ENCODE measurements around the gene GRIP2.

The GRIP2 gene

DNA sequence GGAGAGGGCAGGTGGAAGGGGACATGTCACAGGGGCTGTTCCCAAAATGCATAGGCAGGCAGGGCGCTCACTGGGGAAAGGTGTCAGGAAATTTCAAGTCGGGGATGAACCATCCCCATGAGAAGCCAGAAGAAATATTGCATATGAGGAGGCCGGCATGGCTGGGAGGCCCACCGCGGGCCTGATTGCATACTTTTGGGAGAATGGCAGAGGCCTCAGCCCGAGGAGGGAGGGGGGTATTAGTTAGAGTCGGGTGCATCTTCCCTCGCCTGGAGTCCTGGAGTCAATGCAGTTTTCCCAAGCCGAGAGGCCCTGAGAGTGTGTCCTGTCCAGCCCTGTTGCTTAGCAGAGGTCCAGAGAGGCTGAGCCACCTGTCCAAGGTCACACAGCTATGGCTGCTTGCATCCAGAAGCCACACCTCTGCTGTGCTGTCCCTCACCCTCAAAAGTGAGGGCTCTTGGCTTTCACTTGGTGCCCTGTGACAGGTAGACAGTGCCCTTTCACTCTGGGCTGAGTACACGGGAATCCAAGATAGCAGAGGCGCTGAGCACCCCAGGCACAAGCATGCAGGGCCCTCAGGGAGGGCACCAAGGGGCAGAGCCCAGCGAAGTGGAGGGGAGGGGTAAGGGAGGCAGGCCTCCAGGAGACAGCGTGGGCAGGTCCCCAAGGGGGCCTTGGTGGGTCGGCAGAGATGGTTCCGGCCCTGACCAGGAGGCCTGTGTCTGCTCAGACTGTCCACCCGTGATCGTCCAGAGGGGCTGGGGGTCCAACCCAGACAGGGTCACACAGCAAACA, 48.5 kb downstream of the GRIP2 start:
- H3K4me3 ChIP-seq (ENCODE audit: low read depth, low read length) = no peak overlapping the region
- DNase-seq (ENCODE audit: low read depth) = no peak
- TF ChIP-seq, protein P1, sequence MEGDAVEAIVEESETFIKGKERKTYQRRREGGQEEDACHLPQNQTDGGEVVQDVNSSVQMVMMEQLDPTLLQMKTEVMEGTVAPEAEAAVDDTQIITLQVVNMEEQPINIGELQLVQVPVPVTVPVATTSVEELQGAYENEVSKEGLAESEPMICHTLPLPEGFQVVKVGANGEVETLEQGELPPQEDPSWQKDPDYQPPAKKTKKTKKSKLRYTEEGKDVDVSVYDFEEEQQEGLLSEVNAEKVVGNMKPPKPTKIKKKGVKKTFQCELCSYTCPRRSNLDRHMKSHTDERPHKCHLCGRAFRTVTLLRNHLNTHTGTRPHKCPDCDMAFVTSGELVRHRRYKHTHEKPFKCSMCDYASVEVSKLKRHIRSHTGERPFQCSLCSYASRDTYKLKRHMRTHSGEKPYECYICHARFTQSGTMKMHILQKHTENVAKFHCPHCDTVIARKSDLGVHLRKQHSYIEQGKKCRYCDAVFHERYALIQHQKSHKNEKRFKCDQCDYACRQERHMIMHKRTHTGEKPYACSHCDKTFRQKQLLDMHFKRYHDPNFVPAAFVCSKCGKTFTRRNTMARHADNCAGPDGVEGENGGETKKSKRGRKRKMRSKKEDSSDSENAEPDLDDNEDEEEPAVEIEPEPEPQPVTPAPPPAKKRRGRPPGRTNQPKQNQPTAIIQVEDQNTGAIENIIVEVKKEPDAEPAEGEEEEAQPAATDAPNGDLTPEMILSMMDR (conservative IDR thresholded peaks at IDR 0.05; ENCODE audit: low read depth, low read length) = no peak

DNA sequence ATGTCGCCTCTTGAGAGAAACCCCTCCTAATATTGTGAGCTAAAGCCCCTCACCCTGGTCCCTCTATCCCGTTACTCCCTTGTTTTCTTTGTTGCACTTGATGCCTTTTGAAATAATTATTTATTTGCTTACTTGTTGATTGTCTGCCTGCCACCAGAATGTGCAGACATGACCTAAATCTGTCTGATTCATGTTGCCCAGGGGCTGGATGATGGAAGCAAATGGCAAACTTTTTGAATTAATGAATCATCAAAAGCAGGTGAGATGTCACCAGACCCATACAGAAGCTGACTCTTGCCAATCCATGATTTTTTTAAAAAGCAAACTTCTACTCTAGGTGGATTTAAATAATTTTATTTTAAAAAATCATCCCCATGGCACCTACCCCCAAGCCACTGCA, 49.3 kb downstream of the GRIP2 start:
- no peak for DNase-seq (ENCODE audit: low read depth)

DNA sequence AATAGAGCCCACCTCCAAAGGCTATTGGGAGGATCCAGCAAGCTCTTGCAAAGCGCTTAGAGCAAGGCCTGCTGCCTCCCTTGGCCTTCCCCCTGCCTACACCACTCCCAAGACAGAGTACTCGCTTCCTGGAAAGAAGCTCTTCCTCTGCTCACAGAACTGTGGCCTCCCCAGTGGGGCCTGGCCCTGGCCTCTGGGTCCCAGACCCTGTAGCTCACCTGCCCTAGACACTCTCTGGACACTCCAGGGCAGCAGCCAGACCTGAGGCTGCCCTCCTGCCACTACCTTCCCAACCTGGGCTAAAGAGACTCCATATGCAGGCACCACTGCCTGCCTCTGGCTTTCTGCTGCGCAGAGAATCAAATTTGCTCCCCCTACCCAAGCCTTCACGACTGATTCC, 49.9 kb downstream of the GRIP2 start:
- DNase-seq (ENCODE audit: low read depth) = no peak
- H3K4me3 ChIP-seq (ENCODE audit: low read depth, low read length) = no peak overlapping the region
- TF ChIP-seq, protein P1 (conservative IDR thresholded peaks at IDR 0.05; ENCODE audit: low read depth, low read length) = no peak

More for the DNA sequence above, 49.3 kb downstream of the GRIP2 start:
- TF ChIP-seq, protein P1 (conservative IDR thresholded peaks at IDR 0.05; ENCODE audit: low read depth, low read length) = no peak
- no peak overlapping the region for H3K4me3 ChIP-seq (ENCODE audit: low read depth, low read length)

DNA sequence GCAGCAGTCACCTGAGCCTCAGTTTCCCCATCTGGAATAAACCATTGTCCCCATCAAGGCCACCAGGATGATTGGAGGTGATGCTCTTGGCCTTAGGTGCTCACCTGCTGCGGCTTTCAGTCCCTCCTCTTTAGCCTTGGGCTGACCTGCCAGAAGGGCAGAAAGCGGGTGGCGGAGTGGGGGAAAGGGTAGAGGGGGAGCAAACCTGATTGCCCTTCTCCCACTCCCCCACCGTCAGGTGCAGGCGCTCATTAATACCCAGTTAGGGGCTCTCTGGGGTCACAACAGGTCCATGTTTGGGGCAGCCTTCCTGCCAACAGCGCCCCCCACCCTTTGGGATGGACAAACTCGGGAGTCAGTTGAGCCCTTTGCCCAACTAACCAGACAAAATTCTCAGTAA, 50.5 kb downstream of the GRIP2 start:
- no peak overlapping the region for H3K4me3 ChIP-seq (ENCODE audit: low read depth, low read length)
- no peak for DNase-seq (ENCODE audit: low read depth)
- TF ChIP-seq, protein P1 (conservative IDR thresholded peaks at IDR 0.05; ENCODE audit: low read depth, low read length) = no peak

DNA sequence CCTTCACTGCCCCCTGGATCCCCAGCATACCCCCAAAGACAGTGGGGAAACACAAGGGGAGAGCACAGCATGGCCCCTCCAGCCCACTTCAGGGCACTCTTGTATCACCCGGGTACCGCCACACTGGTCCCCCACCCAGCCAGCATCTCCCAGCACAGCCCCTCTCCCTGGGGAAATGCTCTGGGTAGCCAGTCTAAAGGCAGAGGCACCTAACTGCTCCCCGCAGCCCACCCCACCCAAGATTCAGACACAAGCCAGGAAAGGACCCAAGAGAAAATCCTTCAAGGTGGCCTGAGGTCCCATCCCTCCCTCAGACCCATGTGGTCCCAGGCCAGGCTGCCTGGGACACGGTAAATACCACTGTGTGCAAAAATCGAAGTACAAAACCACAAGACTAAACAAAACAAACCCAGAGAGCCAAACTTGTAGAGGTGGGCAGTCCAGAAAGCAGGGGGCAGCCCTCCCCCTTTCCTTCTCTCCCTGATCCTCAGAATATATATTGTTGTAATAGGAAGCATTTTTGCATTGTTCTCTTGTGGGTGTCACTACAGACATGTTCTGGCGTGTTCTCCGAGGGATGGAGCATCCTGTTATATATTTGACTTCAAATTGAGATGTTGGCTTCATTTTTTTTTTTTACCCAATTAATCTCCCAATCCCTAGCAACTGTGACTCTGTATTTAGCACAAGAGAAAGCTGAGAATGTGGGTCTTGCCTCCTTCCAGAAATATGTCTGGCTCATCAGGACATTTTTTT, 51.7 kb downstream of the GRIP2 start:
- TF ChIP-seq, protein P1 (conservative IDR thresholded peaks at IDR 0.05; ENCODE audit: low read depth, low read length) = no peak
- H3K4me3 ChIP-seq (ENCODE audit: low read depth, low read length) = no peak overlapping the region

DNA sequence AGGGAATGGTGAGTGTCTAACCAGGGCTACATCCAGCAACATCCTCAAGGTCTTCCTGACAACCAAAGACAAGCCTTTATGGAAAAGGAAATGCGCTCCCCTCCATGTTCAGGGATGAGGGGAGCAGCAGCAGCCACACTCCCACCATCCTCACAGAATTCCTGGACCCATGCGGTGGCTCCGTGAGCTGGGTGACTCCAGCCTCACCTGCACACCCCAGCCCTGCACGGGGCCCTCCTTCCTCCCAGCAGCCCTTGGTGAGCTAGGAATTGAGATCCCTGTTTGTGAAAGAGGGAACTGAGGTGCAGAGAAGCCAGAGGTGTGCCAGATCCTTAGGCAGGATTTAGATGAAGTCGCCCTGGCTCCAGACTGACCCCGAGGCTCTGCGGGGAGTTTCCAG, 52.3 kb downstream of the GRIP2 start:
- TF ChIP-seq, protein P1 (conservative IDR thresholded peaks at IDR 0.05; ENCODE audit: low read depth, low read length) = no peak
- DNase-seq (ENCODE audit: low read depth) = no peak
- no peak overlapping the region for H3K4me3 ChIP-seq (ENCODE audit: low read depth, low read length)

More for the DNA sequence above, 51.7 kb downstream of the GRIP2 start:
- DNase-seq (ENCODE audit: low read depth) = no peak

Data from choroid plexus epithelial cell (primary cell).